Heart left ventricle (tissue), 13 donors: ENCODE measurements around the gene GPC6.

Source experiments
- POLR2A ChIP-seq, 2 donors: fragments of 450-650 bp; IDR thresholded peaks; one replicate each; pipeline ENCODE4 v1.6.1; 2017; ENCODE audit warnings: antibody characterized with exemption in 2 of 2, mild to moderate bottlenecking in 2 of 2, moderate library complexity in 2 of 2
- TF ChIP-seq, protein P1 (sequence below), 12 donors: fragments of 200-600 bp; sonication (generic) in 4 of 12; IDR thresholded peaks; one replicate each; pipeline versions ENCODE4 v1.5.0 to v1.8.0; 2018 to 2022; ENCODE audit warnings: antibody characterized with exemption in 12 of 12, mild to moderate bottlenecking in 5 of 12
- donor health status: ischemic (EF 13 %, LVEDD 7.1; RV severe dilation, severe dysfunction).
- donor health status: DM: no; HTN: yes; CAD: no.
- donor health status: DM: no; HTN: no; CAD: no.
- donor health status: ischemic (EF 25% LVEDD 6.9; RV normal size, moderate dysfunction).
- donor health status: ischemic (EF 25% LVEDD 5.7; RV mildly dilated, moderate dysfunction).
- donor health status: ischemic (EF 35%, LVEDD 5.7; RV mildly dilated, moderate dysfunction).
- donor health status: nonischemic (EF 11% LVEDD 7.7; RV severe dilation, severe dysfunction).
- donor health status: DM: yes; HTN: yes; CAD: no.
- donor health status: PGD.
- donor health status: ischemic (EF 29% LVEDD 5.4; RV normal size, mild dysfunction).
- donor health status: nonischemic (EF 23%, LVEDD 6.1; RV moderate dilation, normal function).

DNA sequence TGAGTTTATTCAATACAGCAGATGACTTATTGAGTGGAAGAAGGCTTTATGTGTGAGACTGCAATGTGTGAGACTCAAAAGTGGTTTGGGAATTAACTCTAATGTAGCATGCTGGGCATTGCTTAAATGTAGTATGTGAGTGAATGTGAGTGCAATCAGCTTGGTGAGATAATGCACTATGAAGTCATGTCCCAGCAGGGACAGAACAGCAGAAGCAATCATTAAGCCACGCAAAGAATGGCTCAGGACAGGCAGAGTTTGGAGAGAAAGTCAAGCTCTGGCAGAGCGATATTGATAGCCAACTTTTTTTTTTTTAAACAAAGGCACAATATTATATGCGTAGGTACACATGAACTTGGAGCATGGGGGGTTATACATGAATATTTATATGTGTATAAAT is 597.7 kb downstream of the GPC6 start:
- TF ChIP-seq, protein P1, sequence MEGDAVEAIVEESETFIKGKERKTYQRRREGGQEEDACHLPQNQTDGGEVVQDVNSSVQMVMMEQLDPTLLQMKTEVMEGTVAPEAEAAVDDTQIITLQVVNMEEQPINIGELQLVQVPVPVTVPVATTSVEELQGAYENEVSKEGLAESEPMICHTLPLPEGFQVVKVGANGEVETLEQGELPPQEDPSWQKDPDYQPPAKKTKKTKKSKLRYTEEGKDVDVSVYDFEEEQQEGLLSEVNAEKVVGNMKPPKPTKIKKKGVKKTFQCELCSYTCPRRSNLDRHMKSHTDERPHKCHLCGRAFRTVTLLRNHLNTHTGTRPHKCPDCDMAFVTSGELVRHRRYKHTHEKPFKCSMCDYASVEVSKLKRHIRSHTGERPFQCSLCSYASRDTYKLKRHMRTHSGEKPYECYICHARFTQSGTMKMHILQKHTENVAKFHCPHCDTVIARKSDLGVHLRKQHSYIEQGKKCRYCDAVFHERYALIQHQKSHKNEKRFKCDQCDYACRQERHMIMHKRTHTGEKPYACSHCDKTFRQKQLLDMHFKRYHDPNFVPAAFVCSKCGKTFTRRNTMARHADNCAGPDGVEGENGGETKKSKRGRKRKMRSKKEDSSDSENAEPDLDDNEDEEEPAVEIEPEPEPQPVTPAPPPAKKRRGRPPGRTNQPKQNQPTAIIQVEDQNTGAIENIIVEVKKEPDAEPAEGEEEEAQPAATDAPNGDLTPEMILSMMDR (IDR thresholded peaks at IDR 0.05): no peak
- no peak for TF ChIP-seq POLR2A (IDR thresholded peaks at IDR 0.05)
